ENCODE results near the gene SNTB2.
A peak's percentile ranks its signal among the peaks of the same experiment; 100 is the strongest.
"Not testable (repeated sequence)": the region's sequence is repeated elsewhere in the genome, so short reads cannot be mapped to it uniquely, and the experiment has no call there.

Gene SNTB2

DNA sequence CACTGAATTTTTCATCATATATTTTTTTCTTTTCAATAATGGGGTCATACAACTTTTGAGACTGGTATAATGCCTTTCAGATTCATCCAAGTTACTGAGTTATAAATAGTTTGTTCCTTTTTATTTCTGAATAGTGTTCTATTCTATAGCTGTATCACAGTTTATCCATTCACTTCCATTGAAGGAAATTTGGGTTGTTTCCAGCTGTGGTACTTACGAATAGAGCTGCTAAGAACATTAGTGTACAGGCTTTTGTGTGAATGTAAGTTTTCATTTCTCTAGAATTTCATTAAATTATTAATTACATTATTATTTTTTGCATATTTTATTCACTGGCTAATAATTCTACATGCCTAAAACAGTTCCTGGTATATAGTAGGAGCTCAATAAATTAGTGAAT, 52.9 kb downstream of the SNTB2 start:
- DNase-seq, result no peak

DNA sequence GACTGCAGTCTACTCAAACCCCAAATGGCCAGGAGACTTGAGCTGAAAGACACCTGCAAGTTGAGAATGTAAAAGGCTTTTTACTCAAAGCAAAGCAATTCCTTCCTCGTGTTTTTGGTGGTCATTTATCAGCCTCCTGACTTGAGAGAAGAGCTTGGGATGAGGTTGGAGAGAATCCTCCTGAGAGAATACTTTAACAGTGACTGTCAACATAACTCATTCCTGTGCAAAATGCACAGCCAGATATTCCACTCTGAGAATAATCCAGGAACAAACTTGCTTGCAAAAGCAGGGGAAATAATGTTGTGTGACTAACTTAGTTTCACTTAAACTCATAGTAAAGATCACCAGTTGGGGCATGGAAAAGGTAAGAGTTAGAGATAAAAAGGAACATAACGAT, 53.4 kb downstream of the SNTB2 start:
- DNase-seq, result no peak

DNA sequence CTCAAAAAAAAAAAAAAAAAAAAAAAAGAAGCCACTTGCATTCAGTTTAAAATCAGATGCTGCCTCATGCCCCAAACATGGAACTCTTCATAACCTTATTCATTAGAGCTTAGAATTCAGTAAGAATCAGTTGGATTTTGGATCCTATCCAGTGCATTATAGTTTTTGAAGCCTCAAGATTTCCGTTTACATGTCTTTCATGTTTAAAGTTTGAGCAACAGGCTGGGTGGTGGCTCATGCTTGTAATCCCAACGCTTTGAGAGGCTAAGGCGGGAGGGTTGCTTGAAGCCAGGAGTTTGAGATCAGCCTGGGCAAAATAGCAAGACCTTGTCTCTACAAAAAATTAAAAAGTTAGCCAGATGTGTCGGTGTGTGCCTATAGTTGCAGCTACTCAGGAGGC, 55.0 kb downstream of the SNTB2 start:
- no peak for DNase-seq

DNA sequence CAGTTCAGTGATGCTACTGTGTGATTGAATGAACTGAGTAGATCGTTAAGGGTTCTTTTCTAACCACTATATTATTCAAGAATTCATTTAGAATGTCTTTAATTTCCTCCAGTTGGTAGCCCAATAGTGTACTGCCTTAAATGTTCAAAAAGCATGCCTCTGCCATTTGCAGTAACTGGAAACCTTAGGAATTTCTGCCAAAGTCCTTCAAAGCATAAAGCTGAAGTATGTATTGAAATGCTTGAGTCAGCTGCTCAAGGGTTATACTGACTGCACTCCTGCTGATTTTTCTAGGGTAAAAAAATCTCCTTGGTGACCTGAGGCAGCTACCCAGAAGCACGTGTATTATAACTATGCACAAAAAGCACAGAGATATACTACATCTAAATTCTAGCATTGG, 56.5 kb downstream of the SNTB2 start:
- DNase-seq, result no peak

DNA sequence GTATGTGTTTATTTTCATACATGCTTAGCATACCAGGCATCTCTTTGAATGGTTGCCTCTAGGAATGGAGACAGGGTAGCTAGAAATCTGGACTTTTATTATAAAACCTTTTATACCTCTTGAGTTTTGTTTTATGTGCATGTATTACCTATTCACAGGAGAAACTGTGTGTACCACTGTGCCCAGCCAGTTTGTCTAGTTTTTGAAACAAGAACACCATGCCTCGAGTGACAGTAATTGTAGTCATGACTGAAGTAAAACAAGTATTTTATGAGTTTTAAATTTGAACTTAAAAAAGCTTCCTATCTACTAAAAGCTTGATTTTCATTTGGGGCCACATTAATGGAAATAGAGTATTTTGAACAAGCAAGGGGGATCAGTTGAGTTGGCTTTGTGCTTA, 57.4 kb downstream of the SNTB2 start:
- no peak for DNase-seq

DNA sequence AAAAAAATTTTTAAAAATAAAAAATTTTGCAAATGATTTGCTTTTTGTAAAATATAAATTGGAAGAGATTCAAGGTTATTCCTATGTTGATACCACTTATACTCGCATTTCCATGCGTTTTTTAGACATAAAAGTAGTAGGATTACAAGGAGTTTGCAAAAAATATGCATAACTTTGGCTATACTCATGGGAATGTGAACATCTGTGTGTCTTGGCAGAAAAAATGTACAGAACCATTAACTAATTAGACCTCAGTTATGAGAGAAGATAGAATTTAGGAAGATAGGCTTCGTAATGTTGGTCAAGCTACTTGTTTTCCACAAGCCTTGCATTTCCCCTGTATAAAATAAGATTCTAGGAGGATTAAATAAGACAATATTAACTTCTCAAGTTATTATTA, 63.1 kb downstream of the SNTB2 start:
- no peak for DNase-seq

DNA sequence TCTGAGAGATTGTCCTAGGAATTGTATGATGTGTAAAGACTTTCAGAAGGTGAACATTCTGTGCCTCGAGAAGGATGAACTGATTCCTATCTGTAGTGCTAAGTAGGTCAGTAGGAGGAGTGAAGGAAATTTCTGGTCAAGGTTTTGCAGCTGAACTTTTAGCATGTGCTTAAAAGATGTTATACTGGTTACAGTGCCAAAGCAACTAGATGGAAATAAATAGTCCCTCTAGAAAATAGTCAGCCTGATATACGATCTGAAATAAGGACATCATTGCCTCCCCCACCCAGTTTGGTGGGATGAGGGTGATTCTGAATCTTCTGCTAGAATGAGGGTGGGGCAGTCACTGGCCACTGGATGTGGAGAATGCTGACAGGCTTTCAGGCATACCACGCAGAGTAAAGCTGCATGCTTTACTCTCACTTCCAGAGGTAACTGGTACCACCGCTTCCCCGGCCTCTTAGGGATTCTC, 66.9 kb downstream of the SNTB2 start:
- no peak for DNase-seq

DNA sequence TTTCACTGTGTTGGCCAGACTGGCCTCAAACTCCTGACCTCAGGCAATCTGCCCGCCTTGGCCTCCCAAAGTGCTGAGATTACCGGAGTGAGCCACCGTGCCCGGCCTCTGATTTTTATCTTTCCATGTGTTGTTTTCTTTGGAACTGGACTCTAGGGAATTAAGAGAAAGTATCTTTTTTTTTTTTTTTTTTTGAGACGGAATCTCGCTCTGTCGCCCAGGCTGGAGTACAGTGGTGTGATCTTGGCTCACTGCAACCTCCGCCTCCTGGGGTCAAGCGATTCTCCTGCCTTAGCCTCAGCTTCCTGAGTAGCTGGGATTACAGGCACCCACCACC, 72.4 kb downstream of the SNTB2 start:
- not testable (repeated sequence) for DNase-seq

DNA sequence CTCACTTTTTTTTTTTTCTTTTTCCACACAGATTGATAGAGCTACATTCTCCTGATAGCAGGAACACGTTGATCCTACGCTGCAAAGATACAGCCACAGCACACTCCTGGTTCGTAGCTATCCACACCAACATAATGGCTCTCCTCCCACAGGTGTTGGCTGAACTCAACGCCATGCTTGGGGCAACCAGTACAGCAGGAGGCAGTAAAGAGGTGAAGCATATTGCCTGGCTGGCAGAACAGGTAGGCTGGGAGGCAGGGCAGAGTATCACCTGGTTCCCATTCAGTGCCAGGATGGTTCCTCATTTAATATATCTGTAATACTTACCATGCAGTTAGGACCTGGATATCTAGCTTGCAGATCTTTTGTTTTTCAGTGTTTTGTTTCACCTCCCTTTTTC, 73.1 kb downstream of the SNTB2 start:
- no peak for DNase-seq

DNA sequence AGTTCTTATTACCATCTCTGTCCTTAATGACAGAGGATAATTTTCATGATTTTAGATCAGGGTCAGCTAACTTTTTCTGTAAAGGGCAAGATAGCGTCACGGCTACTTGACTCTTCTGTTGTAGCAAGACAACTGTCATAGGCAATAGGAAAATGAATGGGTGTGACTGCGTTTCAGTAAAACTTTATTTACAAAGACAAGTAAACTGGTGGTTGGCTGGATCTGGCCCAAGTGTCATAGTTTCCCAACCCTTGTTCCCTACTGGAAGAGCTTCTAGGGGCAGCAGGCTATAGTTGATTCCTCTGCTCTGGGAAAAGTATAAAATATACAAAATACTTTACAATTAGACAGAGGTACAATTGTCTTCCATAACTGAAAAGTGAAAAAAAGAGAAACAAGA, 73.5 kb downstream of the SNTB2 start:
- DNase-seq, result no peak

DNA sequence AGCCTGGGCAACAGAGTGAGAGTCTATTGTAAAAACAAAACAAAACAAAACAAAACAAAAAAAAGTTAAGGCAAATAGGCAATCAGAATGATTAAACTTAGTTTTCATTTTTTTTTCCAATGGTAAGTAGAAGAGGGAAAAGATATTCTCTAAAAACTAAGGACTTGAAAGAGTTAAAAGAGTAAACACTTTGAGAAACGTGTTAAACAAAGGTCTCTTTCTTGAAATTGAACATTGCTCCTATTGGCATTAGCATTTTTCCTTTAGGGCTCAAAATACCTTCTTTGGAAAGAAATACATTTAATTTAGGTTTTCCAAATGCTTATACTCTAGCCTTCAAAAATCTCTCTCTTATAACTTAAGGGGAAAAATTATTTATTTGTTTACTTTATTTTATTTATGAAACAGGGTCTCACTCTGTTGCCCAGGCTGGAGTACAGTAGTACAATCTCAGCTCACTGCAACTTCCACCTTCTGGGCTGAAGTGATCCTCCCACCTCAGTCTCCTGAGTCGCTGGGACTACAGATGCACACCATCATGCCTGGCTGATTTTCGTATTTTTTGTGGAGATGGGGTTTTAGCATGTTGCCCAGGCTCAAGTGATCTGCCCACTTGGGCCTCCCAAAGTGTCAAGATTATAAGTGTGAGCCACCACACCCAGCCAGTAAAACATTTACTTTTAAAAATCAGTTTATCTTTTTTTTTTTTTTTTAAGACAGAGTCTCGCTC, 79.5 kb downstream of the SNTB2 start:
- DNase-seq, result no peak

DNA sequence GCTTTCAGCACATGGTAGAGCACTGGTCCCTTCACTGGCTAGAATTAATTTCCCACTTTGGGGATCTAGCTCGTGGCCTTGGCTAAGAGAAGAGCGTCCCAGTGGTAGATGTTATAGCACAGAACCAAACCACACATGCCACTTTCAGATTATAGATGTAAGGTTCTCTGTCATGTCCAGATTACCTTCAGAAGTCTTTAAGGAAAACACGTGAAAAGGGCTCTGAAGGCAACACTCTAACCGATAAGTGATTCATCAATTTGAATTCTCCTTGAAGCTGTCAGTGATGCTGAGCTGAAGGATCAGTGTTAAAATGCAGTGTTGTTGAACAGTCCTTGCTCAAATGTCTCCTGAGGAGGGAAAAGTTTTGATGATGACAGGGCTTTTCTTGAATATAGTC, 80.7 kb downstream of the SNTB2 start:
- no peak for DNase-seq

DNA sequence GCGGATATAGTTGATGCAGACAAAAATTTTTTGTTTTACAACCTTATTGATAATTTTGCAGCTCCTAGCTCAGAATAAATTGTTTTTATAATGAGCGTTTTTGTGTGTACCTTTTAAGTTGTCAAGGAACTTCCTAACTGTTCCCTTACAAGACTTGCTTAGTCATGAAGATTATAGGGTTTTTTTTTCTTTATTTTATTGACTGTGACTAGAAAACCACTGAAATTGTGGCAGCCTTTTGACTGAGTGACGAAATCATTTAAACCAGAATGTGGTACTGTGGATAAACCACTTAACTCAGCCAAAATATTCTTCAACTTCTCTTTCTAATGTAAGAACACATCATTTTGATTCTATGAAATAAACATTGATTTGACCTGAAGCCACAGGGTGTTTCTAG, 83.4 kb downstream of the SNTB2 start:
- no peak for DNase-seq

DNA sequence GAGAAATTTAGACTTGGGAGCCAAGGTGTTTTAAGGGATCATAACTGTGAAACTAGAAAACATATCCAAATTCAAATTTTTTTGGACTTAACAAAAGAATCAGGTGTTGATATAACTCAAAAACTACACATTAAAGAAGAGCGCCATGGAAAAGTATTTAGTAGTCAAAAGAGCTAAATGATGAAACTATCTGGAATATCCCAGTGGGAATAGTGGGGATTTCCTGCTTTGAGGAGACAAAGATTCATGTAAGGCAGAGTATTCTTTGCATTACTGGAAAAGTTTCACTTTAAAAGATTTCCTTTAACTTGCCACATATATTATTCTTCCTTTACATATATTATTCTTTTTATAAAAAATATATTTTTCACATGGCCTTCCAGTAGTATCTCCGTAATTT, 83.9 kb downstream of the SNTB2 start:
- DNase-seq, result no peak

DNA sequence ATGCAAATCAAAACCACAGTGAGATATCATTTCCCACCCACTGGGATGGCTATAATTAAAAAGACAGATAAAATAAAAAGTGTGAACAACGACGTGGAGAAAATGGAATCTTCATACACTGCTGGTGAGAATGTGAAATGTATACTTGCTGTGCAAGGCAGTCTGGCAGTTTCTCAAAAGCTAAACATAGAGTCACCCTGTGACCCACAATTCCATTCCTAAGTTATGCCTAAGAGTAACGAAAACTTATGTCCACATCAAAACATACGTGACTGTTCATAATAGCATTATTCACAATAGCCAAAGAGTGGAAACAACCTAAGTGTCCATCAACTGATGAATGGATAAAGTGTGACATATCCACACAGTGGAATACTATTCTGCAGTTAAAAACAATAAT, 86.0 kb downstream of the SNTB2 start:
- DNase-seq, result no peak

DNA sequence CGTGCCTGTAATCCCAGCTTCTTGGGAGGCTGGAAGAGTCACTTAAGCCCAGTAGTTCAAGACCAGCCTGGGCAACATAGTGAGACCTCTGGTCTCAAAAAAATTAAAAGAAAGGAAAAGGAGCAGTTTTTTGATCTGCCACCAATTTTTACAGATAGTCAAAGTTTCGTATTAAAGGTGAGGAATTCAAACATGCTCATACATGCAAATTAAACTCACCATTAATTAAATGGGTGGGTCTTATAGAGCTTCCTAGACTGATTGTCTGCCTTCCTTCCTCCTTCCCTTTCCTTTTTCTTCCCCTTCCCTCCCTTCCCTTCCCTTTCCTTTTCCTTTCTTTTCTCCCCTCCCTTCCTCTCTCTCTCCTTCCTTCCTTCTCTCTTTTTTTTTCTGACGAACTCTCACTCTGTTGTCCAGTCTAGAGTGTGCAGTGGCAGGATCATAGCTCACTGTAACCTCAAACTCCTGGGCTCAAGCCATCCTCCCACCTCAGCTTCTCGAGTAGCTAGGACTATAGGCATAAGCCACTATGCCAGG, 87.8 kb downstream of the SNTB2 start:
- DNase-seq, result no peak

DNA sequence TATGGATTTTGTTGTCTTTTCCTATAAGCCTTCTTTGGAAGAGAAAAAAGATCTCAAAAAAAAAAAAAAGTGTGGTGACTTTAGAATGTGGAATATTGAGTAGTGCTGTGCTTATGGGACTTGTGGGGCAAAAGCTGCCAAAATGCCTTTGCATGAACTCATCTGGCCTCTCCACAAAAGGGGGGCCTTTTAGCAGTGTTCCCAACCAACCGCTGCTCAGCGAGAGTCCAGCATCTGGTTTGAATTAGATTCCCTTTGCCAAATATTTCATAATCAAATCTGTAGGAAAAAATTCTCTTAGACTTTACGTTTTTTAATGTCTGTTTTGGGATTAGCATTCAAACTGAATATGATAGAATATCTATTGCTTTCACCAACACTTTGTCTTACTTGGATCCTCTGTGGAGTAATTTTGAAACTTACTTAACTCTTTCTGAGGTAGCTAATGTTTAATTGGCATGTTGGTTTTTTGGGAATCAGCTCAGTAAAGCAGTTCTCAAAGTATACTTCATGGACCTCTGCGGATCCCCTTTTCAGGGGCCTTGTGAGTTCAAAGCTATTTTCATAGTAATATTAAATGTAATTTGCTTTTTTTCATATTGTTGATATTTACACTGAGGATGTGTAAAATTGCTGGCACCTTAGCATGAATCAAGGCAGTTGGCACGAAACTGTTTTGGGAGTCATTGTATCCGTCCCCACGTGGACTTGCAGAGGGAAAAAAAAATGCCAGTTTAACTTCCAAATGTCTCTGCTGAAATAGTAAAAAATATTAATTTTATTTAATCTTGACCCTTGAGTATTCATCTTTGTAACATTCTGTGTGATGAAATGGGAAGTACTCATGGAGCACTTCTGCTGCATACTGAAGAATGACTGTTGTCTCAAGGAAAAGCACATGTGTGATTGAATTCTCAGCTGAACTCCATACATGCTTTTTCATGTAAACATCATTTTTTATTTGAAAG, 89.5 kb downstream of the SNTB2 start:
- DNase-seq, result no peak

DNA sequence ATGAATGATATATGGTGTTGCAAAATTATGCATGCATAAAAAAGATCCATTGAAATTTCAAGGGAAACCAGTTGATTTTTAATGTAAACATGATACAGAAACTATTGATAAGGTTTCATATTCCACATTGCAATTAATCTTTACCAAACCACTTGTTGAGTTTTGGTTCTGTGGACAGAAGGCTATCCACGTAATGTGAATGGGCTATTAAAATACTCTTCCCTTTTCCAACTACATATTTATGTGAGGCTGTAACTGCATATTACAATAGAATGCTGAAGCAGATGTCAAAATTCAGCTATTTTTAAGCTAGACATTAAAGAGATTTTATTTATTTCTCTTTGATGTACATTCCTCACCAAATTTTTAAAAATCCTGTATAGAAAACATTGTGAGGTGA, 90.4 kb downstream of the SNTB2 start:
- DNase-seq, result no peak

DNA sequence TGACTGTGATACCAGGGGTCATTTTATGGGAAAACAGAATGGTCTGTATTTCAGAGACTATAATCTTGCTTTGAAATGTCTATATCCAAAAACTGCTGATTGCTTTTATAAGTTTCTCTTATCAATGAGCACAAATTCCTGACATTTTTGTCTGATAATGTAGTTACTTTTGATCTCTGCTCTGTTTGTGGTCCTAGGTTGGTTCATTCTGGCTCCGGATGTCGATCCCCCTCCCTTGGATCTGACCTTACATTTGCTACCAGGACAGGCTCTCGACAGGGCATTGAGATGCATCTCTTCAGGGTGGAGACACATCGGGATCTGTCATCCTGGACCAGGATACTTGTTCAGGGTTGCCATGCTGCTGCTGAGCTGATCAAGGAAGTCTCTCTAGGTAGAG, 96.9 kb downstream of the SNTB2 start:
- no peak for DNase-seq

DNA sequence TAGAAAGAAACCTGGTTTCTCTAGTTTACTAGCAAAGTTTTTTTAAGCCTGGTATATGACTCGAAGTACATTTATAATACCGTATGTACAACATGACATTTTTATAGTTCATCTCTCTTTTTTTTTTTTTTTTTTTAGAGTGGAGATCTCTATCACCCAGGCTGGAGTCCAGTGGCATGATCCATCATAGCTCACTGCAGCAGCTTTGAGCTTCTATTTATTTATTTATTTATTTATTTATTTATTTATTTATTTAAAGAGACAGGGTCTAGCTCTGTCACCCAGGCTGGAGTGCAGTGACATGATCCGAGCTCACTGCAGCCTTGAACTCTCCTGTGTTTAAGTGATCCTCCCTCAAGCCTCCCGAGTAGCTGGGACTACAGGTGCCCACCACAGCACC, 98.3 kb downstream of the SNTB2 start:
- no peak for DNase-seq

DNA sequence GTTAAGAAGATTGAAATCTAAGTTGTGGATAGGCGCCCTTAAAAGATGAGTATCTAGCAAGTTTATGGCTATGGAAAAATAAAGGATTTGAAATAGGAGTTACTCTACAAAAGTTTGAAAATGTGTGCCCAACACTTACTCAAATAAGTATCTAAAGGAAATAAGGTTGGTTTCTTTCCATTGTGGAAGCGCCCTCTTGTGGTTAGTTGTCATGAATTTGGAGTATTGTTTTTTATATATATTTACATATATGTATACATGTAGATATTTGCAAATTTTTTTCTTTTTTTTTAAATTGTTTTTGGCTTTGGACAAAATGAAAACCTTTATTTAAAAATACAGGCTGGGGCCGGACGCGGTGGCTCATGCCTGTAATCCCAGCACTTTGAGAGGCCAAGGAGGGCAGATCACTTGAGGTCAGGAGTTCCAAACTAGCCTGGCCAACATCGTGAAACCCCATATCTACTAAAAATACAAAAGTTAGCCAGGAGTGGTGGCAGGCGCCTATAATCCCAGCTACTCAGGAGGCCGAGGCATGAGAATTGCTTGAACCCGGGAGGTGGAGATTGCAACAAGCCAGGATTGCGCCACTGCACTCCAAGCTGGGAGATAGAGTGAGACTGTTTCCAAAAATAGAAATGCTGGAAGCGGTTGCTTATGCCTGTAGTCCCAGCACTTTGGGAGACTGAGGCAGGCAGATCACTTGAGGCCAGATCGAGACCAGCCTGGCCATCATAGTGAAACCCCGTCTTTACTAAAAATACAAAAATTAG, 100.2 kb downstream of the SNTB2 start:
- DNase-seq, result peak; percentile 2 to 73 (median 25)

DNA sequence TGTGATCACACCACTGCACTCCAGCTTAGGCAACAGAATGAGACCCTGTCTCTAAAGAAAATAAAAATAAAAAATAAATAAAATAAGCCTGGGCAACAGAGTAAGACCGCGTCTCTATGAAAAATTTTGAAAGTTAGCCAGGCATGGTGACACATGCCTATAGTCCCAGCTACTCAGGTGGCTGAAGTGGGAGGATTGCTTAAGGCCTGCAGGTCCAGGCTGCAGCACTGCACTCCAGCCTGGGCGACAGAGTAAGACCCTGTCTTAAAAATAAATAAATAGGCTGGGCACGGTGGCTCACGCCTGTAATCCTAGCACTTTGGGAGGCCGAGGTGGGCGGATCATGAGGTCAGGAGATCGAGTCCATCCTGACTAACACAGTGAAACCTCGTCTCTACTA, 104.7 kb downstream of the SNTB2 start:
- DNase-seq, result not testable (repeated sequence)

DNA sequence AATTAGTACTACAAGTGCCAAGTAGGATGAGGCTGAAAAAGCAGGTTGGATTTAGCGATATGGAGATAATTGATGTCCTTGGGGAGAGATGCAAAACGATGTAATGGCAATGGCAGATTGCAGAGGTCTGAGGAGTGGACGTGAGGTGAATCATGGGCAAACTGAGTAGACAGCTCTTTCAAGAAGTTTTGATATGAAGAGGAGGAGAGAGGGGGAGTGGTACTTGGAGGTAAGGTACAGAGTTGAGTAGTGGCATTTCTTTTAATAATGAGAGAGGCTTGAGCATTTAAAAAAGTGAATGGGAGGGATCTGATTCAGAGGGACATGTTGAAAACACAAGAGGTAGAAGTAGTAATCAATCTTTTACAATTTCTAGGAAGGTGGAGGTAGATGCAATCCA, 106.4 kb downstream of the SNTB2 start:
- DNase-seq, result no peak
